HepG2 (cell line): Measurements from ENCODE around the gene SAE1. TPM values are rescaled to one million over a fixed set of nuclear protein-coding genes. Genes with fewer than 3 reads are reported as not detected.
A peak's percentile ranks its signal among the peaks of the same experiment; 100 is the strongest.

Source experiments
- ATAC-seq: fragments of 200-7000 bp; cut with Tn5 transposase; 3 replicates; pipeline ENCODE4 v1.9.1; 2020; ENCODE audit warnings: mild to moderate bottlenecking, moderate library complexity
- BruUV-seq: library from RNA; stranded (reverse); fragments of 400-500 nt; replicated peaks from 2 replicates; lab custom pipeline; 2021; lab: Mats Ljungman, UMichigan
- CTCF ChIA-PET: fragments of 300-600 bp; formaldehyde crosslinking; extraction: SDS; loops from one replicate; lab custom pipeline; 2021; ENCODE audit warnings: low total read pairs, inconsistent platforms, low intra/inter-chr PET ratio; lab: Yijun Ruan, JAX
- POLR2A ChIA-PET: fragments of 350-600 bp; sonication (Branson Sonifier 250); formaldehyde crosslinking; loops from one replicate; lab custom pipeline; 2020; ENCODE audit warnings: antibody characterized with exemption, inconsistent platforms; lab: Yijun Ruan, JAX
- DNase-seq: peaks from one replicate; pipeline ENCODE4 v3.0.0-alpha.2; 2015; ENCODE audit warnings: low spot score
- FAIRE-seq: peaks from 3 replicates; lab custom pipeline; 2011; peaks lifted over from hg19 to GRCh38; lab: Jason Lieb, UNC
- H2AFZ ChIP-seq: one replicate; pipeline ENCODE4 v1.6.1; 2011; ENCODE audit warnings: low read length, inconsistent platforms
- H3K27ac ChIP-seq: fragments of 300-600 bp; 3 replicates; pipeline ENCODE4 v1.8.0; 2011; ENCODE audit warnings: mixed run types, mild to moderate bottlenecking, mixed read lengths, low read length, inconsistent platforms; ENCODE audit not compliant: insufficient read depth; ENCODE audit errors: extremely low read length
- H3K27me3 ChIP-seq, 2 experiments: fragments of 200-600 bp in 1 of 2; 2 replicates in 1 of 2; 3 replicates in 1 of 2; pipeline versions ENCODE4 v1.6.0 to v1.8.0; 2011; ENCODE audit warnings: low read length in 2 of 2, mild to moderate bottlenecking in 2 of 2, moderate library complexity in 2 of 2, inconsistent platforms in 1 of 2; ENCODE audit not compliant: insufficient read depth in 2 of 2, control insufficient read depth in 1 of 2
- H3K36me3 ChIP-seq, 2 experiments: fragments of 200-600 bp in 1 of 2; replicated peaks in 1 of 2; 2 replicates in 1 of 2; 3 replicates in 1 of 2; pipeline versions ENCODE4 v1.5.1 to v1.8.0; 2011; ENCODE audit warnings: low read length in 2 of 2, inconsistent platforms in 1 of 2; ENCODE audit not compliant: insufficient read depth in 2 of 2, control insufficient read depth in 1 of 2
- H3K4me1 ChIP-seq: 2 replicates; pipeline ENCODE4 v1.5.1; 2012; ENCODE audit warnings: low read length, inconsistent platforms; ENCODE audit not compliant: insufficient read depth
- H3K4me2 ChIP-seq: 2 replicates; pipeline ENCODE4 v1.6.0; 2011; ENCODE audit warnings: low read depth, low read length, inconsistent platforms
- H3K4me3 ChIP-seq, 3 experiments: fragments of 200-600 bp in 1 of 3; sonication (generic), shearing (Covaris generic) in 1 of 3; replicated peaks in 1 of 3; 2 replicates each; pipeline ENCODE4 v1.5.1; 2011 to 2016; ENCODE audit warnings: low read length in 3 of 3, inconsistent platforms in 2 of 3, low read depth in 2 of 3, mild to moderate bottlenecking in 2 of 3, control low read depth in 1 of 3, mixed read lengths in 1 of 3; ENCODE audit not compliant: insufficient read depth in 1 of 3
- H3K79me2 ChIP-seq: one replicate; pipeline ENCODE4 v1.6.1; 2011; ENCODE audit warnings: low read length, inconsistent platforms; ENCODE audit not compliant: insufficient read depth
- H3K9ac ChIP-seq: 2 replicates; pipeline ENCODE4 v1.6.0; 2011; ENCODE audit warnings: mild to moderate bottlenecking, low read depth, low read length, inconsistent platforms; ENCODE audit not compliant: insufficient read depth
- H3K9me3 ChIP-seq: 2 replicates; pipeline ENCODE4 v1.5.1; 2012; ENCODE audit warnings: mild to moderate bottlenecking, low read length
- H4K20me1 ChIP-seq: 2 replicates; pipeline ENCODE4 v1.6.0; 2011; ENCODE audit warnings: inconsistent platforms, mild to moderate bottlenecking, low read length, moderate library complexity; ENCODE audit not compliant: insufficient read depth
- CSRNP1 ChIP-seq: sonication (generic); formaldehyde crosslinking; IDR thresholded peaks from 2 replicates; pipeline ENCODE4 v1.8.1; 2023; ENCODE audit warnings: mild to moderate bottlenecking, missing genetic modification reagents
- EED ChIP-seq: sonication (generic); formaldehyde crosslinking; IDR thresholded peaks from 2 replicates; pipeline ENCODE4 v1.5.0; 2020; ENCODE audit warnings: mild to moderate bottlenecking, missing genetic modification reagents
- ETV5 ChIP-seq: IDR thresholded peaks from 2 replicates; pipeline ENCODE4 v1.6.1; 2018; ENCODE audit warnings: missing biosample characterization, missing genetic modification reagents, inconsistent platforms, borderline replicate concordance
- KDM2A ChIP-seq: sonication (generic); formaldehyde crosslinking; IDR thresholded peaks from 2 replicates; pipeline ENCODE4 v1.4.0; 2020; ENCODE audit warnings: low read depth, missing genetic modification reagents, borderline replicate concordance
- MAF1 ChIP-seq: sonication (generic); formaldehyde crosslinking; IDR thresholded peaks from 2 replicates; pipeline ENCODE4 v1.5.0; 2020; ENCODE audit warnings: missing genetic modification reagents, borderline replicate concordance
- PCBP1 ChIP-seq: fragments of 200-400 bp; formaldehyde crosslinking; IDR thresholded peaks from 2 replicates; pipeline ENCODE4 v1.6.1; 2017; ENCODE audit warnings: mild to moderate bottlenecking, low read depth, low read length, borderline replicate concordance
- PRDM10 ChIP-seq: sonication (generic); formaldehyde crosslinking; IDR thresholded peaks from 2 replicates; pipeline ENCODE4 v1.4.0; 2020; ENCODE audit warnings: low read depth, missing genetic modification reagents
- SMAD3 ChIP-seq: sonication (generic); formaldehyde crosslinking; IDR thresholded peaks from 2 replicates; pipeline ENCODE4 v1.4.0; 2020; ENCODE audit warnings: missing genetic modification reagents
- TFDP1 ChIP-seq: IDR thresholded peaks from 2 replicates; pipeline ENCODE4 v1.6.1; 2016; ENCODE audit warnings: missing compliant biosample characterization, missing genetic modification reagents, borderline replicate concordance
- TOPORS ChIP-seq: sonication (generic); formaldehyde crosslinking; IDR thresholded peaks from 2 replicates; pipeline ENCODE4 v1.8.0; 2023; ENCODE audit warnings: mild to moderate bottlenecking, missing genetic modification reagents
- TSC22D2 ChIP-seq: sonication (generic); formaldehyde crosslinking; IDR thresholded peaks from 2 replicates; pipeline ENCODE4 v1.5.1; 2020; ENCODE audit warnings: missing genetic modification reagents, mild to moderate bottlenecking, borderline replicate concordance
- ZNF362 ChIP-seq: sonication (generic); formaldehyde crosslinking; IDR thresholded peaks from 2 replicates; pipeline ENCODE4 v1.4.0; 2020; ENCODE audit warnings: missing genetic modification reagents, mild to moderate bottlenecking, borderline replicate concordance
- ZNF713 ChIP-seq: sonication (generic); formaldehyde crosslinking; IDR thresholded peaks from 2 replicates; pipeline ENCODE4 v1.4.0; 2020; ENCODE audit warnings: mild to moderate bottlenecking, missing genetic modification reagents
- ZNF777 ChIP-seq: sonication (generic); formaldehyde crosslinking; IDR thresholded peaks from 2 replicates; pipeline ENCODE4 v1.4.0; 2020; ENCODE audit warnings: missing genetic modification reagents
- WGBS: methylation state at CpG from one replicate; pipeline ENCODE4 v1.1.6; 2017; ENCODE audit warnings: low lambda C conversion rate; 5-methylcytosine and 5-hydroxymethylcytosine counted together
- in situ Hi-C: cut with HindIII; loops from 2 replicates; pipeline ENCODE4 v1.10.0; 2017; ENCODE audit warnings: low pct_unique_long_range_greater_than_20kb; ENCODE audit not compliant: extremely low pct_ligation_motif_present
- intact Hi-C: fragments of 100-400 bp; cut with micrococcal nuclease; formaldehyde crosslinking; loops from one replicate; pipeline ENCODE4 v1.10.0; 2022; ENCODE audit not compliant: unreplicated experiment
- polyA plus RNA-seq, 8 experiments: library from polyadenylated mRNA; depleted of rRNA in 3 of 8; stranded (reverse) in 7 of 8; unstranded in 1 of 8; fragments of >200 nt; fragmentation: Illumina TruSeq in 4 of 8; extraction: Trizol in 4 of 8; gene quantifications; 2 replicates each; pipeline versions ENCODE4 v1.2.1 to v1.2.3, GENCODE V29; 2011 to 2016; ENCODE audit warnings: low read depth in 4 of 8, missing spikeins in 1 of 8, mixed read lengths in 1 of 8; ENCODE audit not compliant: insufficient read depth in 1 of 8
- total RNA-seq, 5 experiments: library from RNA; depleted of rRNA; stranded (reverse); fragments of >200 nt; fragmentation: Illumina TruSeq; extraction: Trizol; gene quantifications; 2 replicates each; pipeline ENCODE4 v1.2.3, GENCODE V29; 2016; ENCODE audit warnings: low read depth in 1 of 5

SAE1 gene
- total and polyA plus RNA-seq, 2 of the 13 experiments (the other 11 are each of a cell fraction or from before 2014, with no cell fraction given): 87.6 to 197 TPM

GRCh38 chr19:47112997-47113849 is 17.4 kb upstream of the SAE1 start, which contains the start of gene ZC3H4:
TSS of gene ZC3H4 (minus strand) at chr19:47113776. CDS start at chr19:47112584, 1,192 bp downstream.
- ChIA-PET CTCF (no interaction called here), POLR2A (interaction anchor here (0.6 to 11.5 kb wide), 31 partner anchors 10 to 513 kb away, joined by 3 to 456 read pairs (median 5); partner anchors contain the start of genes AP2S1, CCDC9, DHX34 and NPAS1)
- ATAC-seq (peak; percentile 88), DNase-seq (peak; percentile 96), FAIRE-seq (peak; percentile 86)
- intact Hi-C loops (loop anchor here (1.0 kb wide), 1 partner anchor 17 kb away; no protein-coding TSS in a partner anchor), in situ Hi-C loops (no loop called here)
- Histone ChIP-seq H3K9ac (peak within 1 kb of the TSS; percentile 100), H4K20me1 (no peaks in the 10 kb centered on the region; the same call in 1 of the 2 replicates), H3K27ac (peak within 1 kb of the TSS; percentile 100), H3K4me2 (peak within 1 kb of the TSS; percentile 96), H3K79me2 (peaks cover 34% of the 10 kb centered on the region), H2AFZ (no peak within 1 kb of the TSS), H3K4me3 (peak within 1 kb of the TSS; percentile 85 to 94 (median 88)), H3K27me3 (no peaks in the 10 kb centered on the region; a peak in 1 of 5 replicates), H3K36me3 (peaks cover 0 to 1% of the 10 kb centered on the region in 2 experiments; a peak in 1 of 5 replicates), H3K9me3 (no peaks in the 10 kb centered on the region), H3K4me1 (peaks cover 38% of the 10 kb centered on the region)
- no TSS peak for BruUV-seq
- whole genome bisulfite sequencing: under 1% methylated on average over 59 of the region's 59 CpGs
- TF ChIP-seq ZNF713 (CRISPR knock-in tag) (no peak), TFDP1 (CRISPR knock-in tag) (peak; percentile 80; the same call in 1 of the 2 replicates), SMAD3 (CRISPR knock-in tag) (peak; percentile 22; the same call in 1 of the 2 replicates), TSC22D2 (CRISPR knock-in tag) (0 out of 2 replicates have a peak, but pooled peaks have one; percentile 73), TOPORS (CRISPR knock-in tag) (0 out of 2 replicates have a peak, but pooled peaks have one; percentile 48), ZNF777 (peak; percentile 57; the same call in 1 of the 2 replicates), KDM2A (CRISPR knock-in tag) (peak; percentile 97), PRDM10 (CRISPR knock-in tag) (peak; percentile 57; the same call in 1 of the 2 replicates), PCBP1 (peak; percentile 97), CSRNP1 (0 out of 2 replicates have a peak, but pooled peaks have one; percentile 14), ETV5 (peak; percentile 83), EED (CRISPR knock-in tag) (no peak), MAF1 (no peak), ZNF362 (peak; percentile 30; the same call in 1 of the 2 replicates)
